Occipital lobe (tissue), 2 donors: ENCODE data around the gene KCNG2. TPM values are rescaled to one million over a fixed set of nuclear protein-coding genes. Genes with fewer than 3 reads are reported as not detected.
A peak's percentile ranks its signal among the peaks of the same experiment; 100 is the strongest.

ENCODE experiments used
- DNase-seq: peaks from one replicate; lab custom pipeline; 2025; lab: John Stamatoyannopoulos, UW
- total RNA-seq: library from RNA; depleted of rRNA; stranded (reverse); fragments of >200 nt; gene quantifications from one replicate; pipeline ENCODE4 v1.2.3, GENCODE V29; 2014

KCNG2 gene
- total RNA-seq, 1 donor from 2014 or later: 0.31 TPM

DNA sequence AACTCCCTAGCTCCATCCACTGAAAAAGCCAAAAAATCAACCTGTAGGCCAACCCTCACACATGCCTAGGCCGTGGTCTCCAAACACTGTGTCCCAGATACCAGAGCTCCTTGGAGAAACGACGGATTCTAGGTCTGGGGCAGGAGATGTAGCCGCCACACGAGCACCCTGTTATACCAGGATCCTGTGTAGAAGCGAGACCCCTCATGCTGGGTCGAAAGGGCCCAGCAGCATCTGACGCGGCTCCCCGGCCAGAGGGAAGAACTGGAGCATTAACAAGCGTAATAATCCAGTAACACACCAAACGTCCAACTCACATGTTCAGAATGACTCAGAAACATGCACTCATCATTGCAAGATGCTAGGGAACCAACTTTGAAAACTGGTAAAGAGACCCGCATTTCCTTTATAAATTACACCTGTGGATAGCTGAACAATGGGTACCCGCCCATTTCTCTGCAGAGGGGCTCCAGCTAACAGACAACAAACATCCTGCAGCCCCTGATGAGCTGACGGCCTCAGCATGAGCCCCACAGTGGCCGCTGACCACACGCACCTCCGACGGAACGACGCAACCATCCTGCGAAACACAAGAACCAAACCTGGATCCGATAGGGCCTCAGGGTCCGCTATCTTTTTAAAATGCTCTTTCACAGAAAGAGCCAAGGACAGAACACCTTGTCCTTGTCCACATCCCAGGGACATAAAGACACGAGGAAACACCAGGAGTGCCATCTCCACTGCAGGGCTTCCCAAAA lies 139.5 kb downstream of the KCNG2 start:
- DNase-seq: no peak

DNA sequence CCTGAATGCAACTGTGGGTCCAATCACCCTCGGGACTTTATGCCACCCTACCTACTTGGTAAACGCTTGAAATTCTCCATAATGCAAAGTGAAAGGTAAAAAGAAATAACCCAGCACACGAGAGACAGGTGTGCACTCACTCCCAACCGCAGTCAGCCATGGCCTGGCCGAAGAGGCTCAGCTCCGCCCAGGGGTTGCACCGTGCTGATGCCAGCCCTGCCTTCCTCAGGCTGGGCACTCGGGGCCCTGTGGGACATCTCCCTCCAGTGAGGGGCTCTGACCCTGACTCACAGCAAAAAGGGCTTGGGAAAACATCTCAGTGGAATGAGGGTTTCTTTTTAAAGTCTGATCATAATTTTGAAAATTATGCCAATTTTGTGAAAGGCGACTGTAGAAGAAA lies 140.5 kb downstream of the KCNG2 start:
- no peak for DNase-seq

GRCh38 chr18:79939096-79939495 lies 141.4 kb downstream of the KCNG2 start:
- DNase-seq: no peak

GRCh38 chr18:79940126-79940813 lies 142.5 kb downstream of the KCNG2 start:
- no peak for DNase-seq

DNA sequence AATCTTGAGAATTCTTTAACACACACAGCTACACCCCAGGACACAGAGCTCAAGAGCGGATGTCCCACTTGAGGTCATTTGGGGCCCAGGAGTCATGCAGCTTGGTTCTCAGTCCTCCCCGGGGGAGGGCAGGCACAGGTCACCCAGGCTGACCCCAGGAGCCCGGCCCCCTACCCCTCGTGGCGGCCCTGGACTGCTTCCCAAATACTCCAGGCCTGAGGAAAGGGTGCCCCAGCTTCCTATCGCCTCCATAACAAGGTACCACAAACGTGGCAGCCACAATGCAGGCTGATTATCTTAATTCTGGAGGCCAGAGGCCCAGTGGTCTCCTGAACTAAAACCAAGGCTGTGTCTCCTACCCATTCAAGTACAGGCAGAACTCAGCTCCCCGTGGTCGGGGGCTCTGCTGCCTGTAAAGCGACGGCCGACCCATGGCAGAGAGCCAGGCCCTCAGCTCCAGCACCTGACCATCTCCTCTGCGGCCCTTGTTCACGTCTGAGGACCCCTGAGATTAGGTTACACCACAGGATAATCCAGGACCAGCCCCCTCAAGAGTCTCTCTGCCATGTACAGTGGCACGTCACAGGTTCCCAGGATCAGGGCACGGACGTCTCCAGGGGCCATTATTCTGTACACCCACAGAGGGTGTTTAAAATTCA lies 143.2 kb downstream of the KCNG2 start:
- no peak for DNase-seq

DNA sequence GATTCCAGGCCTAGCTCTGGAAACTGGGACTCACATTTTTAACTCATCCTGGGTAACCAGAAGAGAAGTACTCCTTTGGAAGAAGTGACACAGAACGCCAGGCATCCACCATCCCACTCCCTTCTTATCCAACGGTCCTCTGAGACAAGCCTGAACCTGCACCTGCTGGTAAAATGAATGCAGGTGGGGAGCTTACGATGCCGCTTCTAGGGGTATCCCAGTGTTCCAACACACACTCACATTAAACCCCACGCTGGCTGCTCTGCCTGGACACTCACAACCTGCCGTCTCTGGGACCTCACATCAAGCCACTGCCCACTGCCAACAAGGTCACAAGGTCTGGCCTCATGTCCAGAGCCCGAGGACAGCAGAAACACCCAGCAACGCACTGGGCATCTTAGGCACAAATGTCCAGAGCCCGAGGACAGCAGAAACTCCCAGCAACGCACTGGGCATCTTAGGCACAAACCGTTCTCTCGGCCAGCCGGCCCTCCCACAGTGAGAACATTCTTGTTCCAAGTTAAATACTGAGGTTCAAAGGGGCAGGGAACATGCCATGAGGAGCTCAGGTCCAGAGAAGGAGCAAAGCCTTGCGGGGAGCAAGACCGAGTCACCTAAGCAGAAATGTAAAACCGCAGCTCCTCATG lies 143.9 kb downstream of the KCNG2 start:
- DNase-seq: no peak

GRCh38 chr18:79942211-79942610 lies 144.5 kb downstream of the KCNG2 start:
- no peak for DNase-seq

DNA sequence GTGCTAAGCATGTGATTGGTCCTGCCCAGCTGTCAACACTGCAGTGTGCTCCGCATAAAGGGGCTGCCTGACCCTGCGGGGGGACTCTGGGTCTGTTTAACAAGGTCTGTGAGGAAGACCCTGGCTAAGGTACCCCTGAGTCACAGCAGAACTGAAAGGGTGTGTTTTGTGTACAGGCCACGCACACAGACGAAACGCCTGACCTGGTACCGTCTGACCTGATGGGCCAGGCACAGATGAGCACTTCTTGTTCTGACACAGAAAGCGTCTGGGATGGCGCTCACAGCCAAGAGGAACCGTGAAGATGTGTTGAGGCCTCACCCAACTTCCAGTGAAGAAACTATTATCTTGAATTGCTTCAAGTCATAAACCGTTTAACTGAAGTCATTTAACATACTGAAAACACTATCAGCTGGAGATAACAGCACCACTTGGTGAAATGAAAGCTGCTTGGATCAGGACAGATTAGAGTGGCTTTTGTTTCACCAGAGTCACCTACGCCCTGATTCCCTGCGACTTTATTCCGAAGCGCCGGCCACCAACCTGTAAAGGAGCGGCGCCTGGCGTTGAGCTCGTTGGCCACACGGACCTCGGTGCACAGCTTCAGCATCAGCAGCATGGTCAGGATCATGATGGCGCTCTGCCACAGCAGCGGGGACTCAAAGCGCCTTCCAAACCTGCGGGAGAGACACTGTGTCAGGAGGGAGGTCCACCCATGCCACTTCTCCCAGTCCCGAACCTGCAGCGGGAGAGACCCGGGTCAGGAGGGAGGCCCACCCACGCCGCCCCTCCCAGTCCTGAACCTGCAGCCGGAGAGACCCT lies 145.3 kb downstream of the KCNG2 start:
- DNase-seq: no peak

- no peak for DNase-seq
Observed at GRCh38 chr18:79943608-79944125, 145.9 kb downstream of the KCNG2 start.

DNA sequence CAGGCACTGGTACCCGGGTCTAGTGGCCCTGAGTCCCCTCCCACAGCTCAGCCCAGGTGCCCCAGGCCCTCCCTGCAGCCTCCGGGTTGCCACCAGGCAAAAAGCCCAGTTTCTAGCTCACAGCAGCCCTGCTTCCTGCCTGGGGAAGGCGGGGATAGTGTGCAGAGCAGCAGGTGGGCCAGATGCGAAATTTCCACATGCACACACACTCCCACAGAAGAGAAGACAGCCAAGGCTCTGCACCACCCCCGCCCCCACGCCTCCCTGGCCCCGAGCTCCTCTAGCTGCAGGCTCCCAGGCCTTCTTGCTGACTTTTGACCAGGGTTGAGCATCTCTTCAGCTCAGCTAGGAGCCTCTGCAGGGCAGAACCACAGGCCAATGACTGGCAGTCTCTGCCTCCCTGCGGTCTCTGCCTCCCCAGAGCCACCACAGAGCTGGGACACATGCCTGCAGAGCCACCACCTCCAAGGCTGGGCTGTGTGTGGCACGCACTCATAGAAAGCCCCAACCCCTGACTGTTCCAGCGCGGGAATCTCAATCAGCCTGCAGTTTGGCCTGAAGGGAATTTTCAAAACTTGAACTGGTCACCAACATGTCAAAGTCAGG lies 146.5 kb downstream of the KCNG2 start:
- peak; percentile 31 for DNase-seq

- no peak for DNase-seq
Observed at GRCh38 chr18:79944746-79945117, 147.0 kb downstream of the KCNG2 start.

GRCh38 chr18:79945118-79946042 lies 147.6 kb downstream of the KCNG2 start:
- DNase-seq: no peak

DNA sequence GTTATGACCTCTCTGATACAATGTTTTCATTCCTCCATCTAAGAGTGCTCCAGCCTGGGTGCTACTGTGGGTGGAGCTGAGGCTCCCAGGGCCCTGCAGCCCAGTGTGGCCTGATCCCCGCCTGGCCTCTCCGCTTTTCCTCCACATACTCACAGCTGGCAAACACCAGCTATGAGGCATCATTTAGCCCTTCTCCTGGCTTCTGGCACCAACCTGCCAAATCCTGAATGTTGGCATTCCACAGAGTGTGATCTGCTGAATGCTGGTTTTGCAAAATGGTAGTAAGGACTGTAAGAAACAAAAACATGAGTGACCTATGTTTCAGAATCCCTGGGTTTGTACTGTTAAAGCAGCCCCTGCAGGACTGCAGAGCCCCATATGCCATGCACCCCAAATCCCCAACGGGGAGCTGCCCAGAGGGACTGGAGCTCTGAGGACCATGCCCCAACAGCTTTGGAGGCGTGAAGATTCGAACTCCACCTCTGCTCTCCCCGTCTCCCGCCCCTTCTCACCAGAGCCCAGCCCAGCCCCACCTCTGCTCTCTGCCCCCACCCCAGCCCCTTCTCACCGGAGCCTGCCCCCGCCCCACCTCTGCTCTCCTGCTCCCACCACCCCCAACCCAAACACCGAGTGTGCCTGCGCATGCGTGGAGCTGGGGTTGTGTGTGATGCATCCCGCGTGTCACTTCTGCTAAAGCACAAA lies 149.5 kb downstream of the KCNG2 start:
- DNase-seq: no peak

DNA sequence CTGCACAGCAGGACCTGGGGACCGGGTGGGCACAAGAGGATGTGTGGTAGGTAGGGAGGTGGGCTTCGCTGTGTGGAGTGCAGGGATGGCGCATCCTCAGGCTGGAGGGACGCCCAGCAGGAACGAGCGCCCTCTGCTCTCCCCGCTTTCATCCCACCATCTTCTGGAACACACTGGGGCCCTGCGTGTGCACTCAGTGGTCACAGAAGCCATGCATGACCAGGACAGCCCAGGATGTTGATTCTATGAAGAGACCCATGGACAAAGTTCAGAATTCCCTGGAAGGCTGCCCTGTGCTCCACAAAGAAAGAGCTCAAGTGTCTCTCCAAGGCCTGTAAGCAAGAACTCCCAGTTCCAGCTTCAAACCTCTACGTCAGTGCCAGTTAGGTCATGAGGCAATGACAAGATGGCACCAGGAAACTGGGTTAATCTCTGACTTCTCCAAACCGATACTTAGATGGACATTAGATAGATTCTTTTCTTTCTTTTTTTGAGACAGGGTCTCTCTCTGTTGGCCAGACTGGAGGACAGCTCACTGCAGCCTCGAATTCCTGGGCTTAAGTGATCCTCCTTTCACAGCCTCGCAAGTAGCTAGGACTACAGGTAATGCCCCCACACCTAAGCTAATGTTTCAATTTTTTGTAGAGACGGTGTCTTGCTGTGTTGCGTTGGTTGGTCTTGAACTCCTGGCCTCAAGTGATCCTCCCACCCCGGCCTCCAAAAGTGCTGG lies 150.3 kb downstream of the KCNG2 start:
- DNase-seq: no peak

GRCh38 chr18:79948719-79949411 lies 151.1 kb downstream of the KCNG2 start:
- DNase-seq: no peak
